ENCODE measurements around the gene ARHGAP23.

- peak; percentile 70 to 98 for TF ChIP-seq CTCF (conservative IDR thresholded peaks at IDR 0.05; ENCODE audit: low read depth in 2 of 2)
- TF ChIP-seq POLR2AphosphoS5 (IDR thresholded peaks at IDR 0.05; ENCODE audit: low read depth), result no peak; the same call in 1 of the 2 replicates
- no peak for TF ChIP-seq EZH2phosphoT487 (IDR thresholded peaks at IDR 0.05; ENCODE audit: unreplicated experiment)
- no peak for TF ChIP-seq EZH2 (IDR thresholded peaks at IDR 0.05; ENCODE audit: low read depth, unreplicated experiment)
- no peak for TF ChIP-seq ZNF114 (CRISPR knock-in tag; IDR thresholded peaks at IDR 0.05)
- TF ChIP-seq, protein P1, sequence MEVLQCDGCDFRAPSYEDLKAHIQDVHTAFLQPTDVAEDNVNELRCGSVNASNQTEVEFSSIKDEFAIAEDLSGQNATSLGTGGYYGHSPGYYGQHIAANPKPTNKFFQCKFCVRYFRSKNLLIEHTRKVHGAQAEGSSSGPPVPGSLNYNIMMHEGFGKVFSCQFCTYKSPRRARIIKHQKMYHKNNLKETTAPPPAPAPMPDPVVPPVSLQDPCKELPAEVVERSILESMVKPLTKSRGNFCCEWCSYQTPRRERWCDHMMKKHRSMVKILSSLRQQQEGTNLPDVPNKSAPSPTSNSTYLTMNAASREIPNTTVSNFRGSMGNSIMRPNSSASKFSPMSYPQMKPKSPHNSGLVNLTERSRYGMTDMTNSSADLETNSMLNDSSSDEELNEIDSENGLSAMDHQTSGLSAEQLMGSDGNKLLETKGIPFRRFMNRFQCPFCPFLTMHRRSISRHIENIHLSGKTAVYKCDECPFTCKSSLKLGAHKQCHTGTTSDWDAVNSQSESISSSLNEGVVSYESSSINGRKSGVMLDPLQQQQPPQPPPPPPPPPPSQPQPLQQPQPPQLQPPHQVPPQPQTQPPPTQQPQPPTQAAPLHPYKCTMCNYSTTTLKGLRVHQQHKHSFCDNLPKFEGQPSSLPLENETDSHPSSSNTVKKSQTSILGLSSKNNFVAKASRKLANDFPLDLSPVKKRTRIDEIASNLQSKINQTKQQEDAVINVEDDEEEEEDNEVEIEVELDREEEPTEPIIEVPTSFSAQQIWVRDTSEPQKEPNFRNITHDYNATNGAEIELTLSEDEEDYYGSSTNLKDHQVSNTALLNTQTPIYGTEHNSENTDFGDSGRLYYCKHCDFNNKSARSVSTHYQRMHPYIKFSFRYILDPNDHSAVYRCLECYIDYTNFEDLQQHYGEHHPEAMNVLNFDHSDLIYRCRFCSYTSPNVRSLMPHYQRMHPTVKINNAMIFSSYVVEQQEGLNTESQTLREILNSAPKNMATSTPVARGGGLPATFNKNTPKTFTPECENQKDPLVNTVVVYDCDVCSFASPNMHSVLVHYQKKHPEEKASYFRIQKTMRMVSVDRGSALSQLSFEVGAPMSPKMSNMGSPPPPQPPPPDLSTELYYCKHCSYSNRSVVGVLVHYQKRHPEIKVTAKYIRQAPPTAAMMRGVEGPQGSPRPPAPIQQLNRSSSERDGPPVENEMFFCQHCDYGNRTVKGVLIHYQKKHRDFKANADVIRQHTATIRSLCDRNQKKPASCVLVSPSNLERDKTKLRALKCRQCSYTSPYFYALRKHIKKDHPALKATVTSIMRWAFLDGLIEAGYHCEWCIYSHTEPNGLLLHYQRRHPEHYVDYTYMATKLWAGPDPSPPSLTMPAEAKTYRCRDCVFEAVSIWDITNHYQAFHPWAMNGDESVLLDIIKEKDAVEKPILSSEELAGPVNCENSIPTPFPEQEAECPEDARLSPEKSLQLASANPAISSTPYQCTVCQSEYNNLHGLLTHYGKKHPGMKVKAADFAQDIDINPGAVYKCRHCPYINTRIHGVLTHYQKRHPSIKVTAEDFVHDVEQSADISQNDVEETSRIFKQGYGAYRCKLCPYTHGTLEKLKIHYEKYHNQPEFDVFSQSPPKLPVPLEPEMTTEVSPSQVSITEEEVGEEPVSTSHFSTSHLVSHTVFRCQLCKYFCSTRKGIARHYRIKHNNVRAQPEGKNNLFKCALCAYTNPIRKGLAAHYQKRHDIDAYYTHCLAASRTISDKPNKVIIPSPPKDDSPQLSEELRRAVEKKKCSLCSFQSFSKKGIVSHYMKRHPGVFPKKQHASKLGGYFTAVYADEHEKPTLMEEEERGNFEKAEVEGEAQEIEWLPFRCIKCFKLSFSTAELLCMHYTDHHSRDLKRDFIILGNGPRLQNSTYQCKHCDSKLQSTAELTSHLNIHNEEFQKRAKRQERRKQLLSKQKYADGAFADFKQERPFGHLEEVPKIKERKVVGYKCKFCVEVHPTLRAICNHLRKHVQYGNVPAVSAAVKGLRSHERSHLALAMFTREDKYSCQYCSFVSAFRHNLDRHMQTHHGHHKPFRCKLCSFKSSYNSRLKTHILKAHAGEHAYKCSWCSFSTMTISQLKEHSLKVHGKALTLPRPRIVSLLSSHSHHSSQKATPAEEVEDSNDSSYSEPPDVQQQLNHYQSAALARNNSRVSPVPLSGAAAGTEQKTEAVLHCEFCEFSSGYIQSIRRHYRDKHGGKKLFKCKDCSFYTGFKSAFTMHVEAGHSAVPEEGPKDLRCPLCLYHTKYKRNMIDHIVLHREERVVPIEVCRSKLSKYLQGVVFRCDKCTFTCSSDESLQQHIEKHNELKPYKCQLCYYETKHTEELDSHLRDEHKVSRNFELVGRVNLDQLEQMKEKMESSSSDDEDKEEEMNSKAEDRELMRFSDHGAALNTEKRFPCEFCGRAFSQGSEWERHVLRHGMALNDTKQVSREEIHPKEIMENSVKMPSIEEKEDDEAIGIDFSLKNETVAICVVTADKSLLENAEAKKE (CRISPR knock-in tag; IDR thresholded peaks at IDR 0.05), result no peak
- no peak for TF ChIP-seq REST (IDR thresholded peaks at IDR 0.05; ENCODE audit: unreplicated experiment)
- TF ChIP-seq CREB1 (CRISPR knock-in tag; IDR thresholded peaks at IDR 0.05; ENCODE audit: low read depth), result no peak
- TF ChIP-seq, protein P2, sequence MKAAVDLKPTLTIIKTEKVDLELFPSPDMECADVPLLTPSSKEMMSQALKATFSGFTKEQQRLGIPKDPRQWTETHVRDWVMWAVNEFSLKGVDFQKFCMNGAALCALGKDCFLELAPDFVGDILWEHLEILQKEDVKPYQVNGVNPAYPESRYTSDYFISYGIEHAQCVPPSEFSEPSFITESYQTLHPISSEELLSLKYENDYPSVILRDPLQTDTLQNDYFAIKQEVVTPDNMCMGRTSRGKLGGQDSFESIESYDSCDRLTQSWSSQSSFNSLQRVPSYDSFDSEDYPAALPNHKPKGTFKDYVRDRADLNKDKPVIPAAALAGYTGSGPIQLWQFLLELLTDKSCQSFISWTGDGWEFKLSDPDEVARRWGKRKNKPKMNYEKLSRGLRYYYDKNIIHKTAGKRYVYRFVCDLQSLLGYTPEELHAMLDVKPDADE (IDR thresholded peaks at IDR 0.05), result no peak
- TF ChIP-seq NANOG (IDR thresholded peaks at IDR 0.05; ENCODE audit: borderline replicate concordance), result no peak
- TF ChIP-seq ZNF331 (CRISPR knock-in tag; IDR thresholded peaks at IDR 0.05; ENCODE audit: low read depth), result no peak
Measured at GRCh38 chr17:38444151-38444550, 15.9 kb downstream of the ARHGAP23 start.

Data from GM23338 (cell line).